WTC11 (cell line): ENCODE measurements around the gene B3GAT3. TPM values are rescaled to one million over a fixed set of nuclear protein-coding genes. Genes with fewer than 3 reads are reported as not detected.

ENCODE experiments used
- ATAC-seq: fragments of 200-7000 bp; cut with Tn5 transposase; 2 replicates; pipeline ENCODE4 v1.10.0; 2021; ENCODE audit warnings: mild to moderate bottlenecking, moderate library complexity
- CTCF ChIA-PET: fragments of 300-600 bp; sonication (Branson Sonifier 250); formaldehyde crosslinking; loops from one replicate; lab custom pipeline; 2021; ENCODE audit warnings: antibody characterized with exemption; lab: Charles Lee
- POLR2A ChIA-PET: fragments of 350-600 bp; sonication (Branson Sonifier 250); formaldehyde crosslinking; loops from one replicate; lab custom pipeline; 2021; ENCODE audit warnings: antibody characterized with exemption; lab: Charles Lee
- DNase-seq: peaks from one replicate; pipeline ENCODE4 v3.0.0; 2021; ENCODE audit warnings: low spot score
- H3K27ac Mint-ChIP-seq: 2 replicates; pipeline ENCODE4 v1.8.0; 2021; ENCODE audit warnings: mixed read lengths
- H3K27me3 Mint-ChIP-seq: 2 replicates; pipeline ENCODE4 v1.8.0; 2021; ENCODE audit warnings: low read depth, mild to moderate bottlenecking, moderate library complexity, mixed read lengths
- H3K36me3 Mint-ChIP-seq: 2 replicates; pipeline ENCODE4 v1.8.0; 2021; ENCODE audit warnings: mixed read lengths
- H3K4me1 Mint-ChIP-seq: 2 replicates; pipeline ENCODE4 v1.8.0; 2022; ENCODE audit warnings: mixed read lengths
- H3K4me3 Mint-ChIP-seq: 2 replicates; pipeline ENCODE4 v1.8.0; 2021; ENCODE audit warnings: mild to moderate bottlenecking, moderate library complexity, mixed read lengths
- H3K9me3 Mint-ChIP-seq: 2 replicates; pipeline ENCODE4 v1.8.0; 2021; ENCODE audit warnings: mixed read lengths
- ATF1 ChIP-seq: sonication (generic); formaldehyde crosslinking; IDR thresholded peaks from 2 replicates; pipeline ENCODE4 v1.8.1; 2023; ENCODE audit warnings: mild to moderate bottlenecking, moderate library complexity, missing genetic modification reagents
- CREB1 ChIP-seq: sonication (generic); formaldehyde crosslinking; IDR thresholded peaks from 2 replicates; pipeline ENCODE4 v1.8.0; 2023; ENCODE audit warnings: mild to moderate bottlenecking, missing genetic modification reagents
- CREM ChIP-seq: sonication (generic); formaldehyde crosslinking; IDR thresholded peaks from 2 replicates; pipeline ENCODE4 v1.8.1; 2022; ENCODE audit warnings: mild to moderate bottlenecking, missing genetic modification reagents, moderate library complexity
- CTCF ChIP-seq: fragments of 200-600 bp; IDR thresholded peaks from 2 replicates; pipeline ENCODE4 v1.8.0; 2022; ENCODE audit warnings: antibody characterized with exemption
- E2F1 ChIP-seq: sonication (generic); formaldehyde crosslinking; IDR thresholded peaks from 2 replicates; pipeline ENCODE4 v1.8.0; 2022; ENCODE audit warnings: mild to moderate bottlenecking, missing genetic modification reagents
- E2F4 ChIP-seq: sonication (generic); formaldehyde crosslinking; IDR thresholded peaks from 2 replicates; pipeline ENCODE4 v1.8.1; 2022; ENCODE audit warnings: low read depth, mild to moderate bottlenecking, moderate library complexity, missing genetic modification reagents, borderline replicate concordance
- FOXJ3 ChIP-seq: sonication (generic); formaldehyde crosslinking; IDR thresholded peaks from 2 replicates; pipeline ENCODE4 v1.9.0; 2021; ENCODE audit warnings: missing genetic modification reagents, mild to moderate bottlenecking, borderline replicate concordance
- JAZF1 ChIP-seq: fragments of 250-450 bp; sonication (Bioruptor Pico); IDR thresholded peaks from 2 replicates; pipeline ENCODE4 v1.9.0; 2021; ENCODE audit warnings: moderate library complexity, mild to moderate bottlenecking, inconsistent platforms
- JUN ChIP-seq: sonication (generic); formaldehyde crosslinking; IDR thresholded peaks from 2 replicates; pipeline ENCODE4 v1.8.0; 2023; ENCODE audit warnings: mild to moderate bottlenecking, missing genetic modification reagents
- MLX ChIP-seq: sonication (generic); formaldehyde crosslinking; IDR thresholded peaks from 2 replicates; pipeline ENCODE4 v1.8.1; 2023; ENCODE audit warnings: mild to moderate bottlenecking, missing genetic modification reagents, moderate library complexity
- NFE2L1 ChIP-seq: sonication (generic); formaldehyde crosslinking; IDR thresholded peaks from 2 replicates; pipeline ENCODE4 v1.8.1; 2023; ENCODE audit warnings: missing genetic modification reagents
- PRDM15 ChIP-seq: sonication (generic); formaldehyde crosslinking; IDR thresholded peaks from 2 replicates; pipeline ENCODE4 v1.8.0; 2022; ENCODE audit warnings: missing genetic modification reagents
- PRRX2 ChIP-seq: fragments of 250-450 bp; sonication (Bioruptor Pico); IDR thresholded peaks from 2 replicates; pipeline ENCODE4 v1.8.0; 2021; ENCODE audit warnings: mild to moderate bottlenecking
- TCF7 ChIP-seq: sonication (generic); formaldehyde crosslinking; IDR thresholded peaks from 2 replicates; pipeline ENCODE4 v1.8.0; 2022; ENCODE audit warnings: mild to moderate bottlenecking, low read depth, missing genetic modification reagents, moderate library complexity
- ZBTB21 ChIP-seq: sonication (generic); formaldehyde crosslinking; IDR thresholded peaks from 2 replicates; pipeline ENCODE4 v1.8.1; 2023; ENCODE audit warnings: mild to moderate bottlenecking, missing genetic modification reagents, borderline replicate concordance
- ZNF121 ChIP-seq: sonication (generic); formaldehyde crosslinking; IDR thresholded peaks from 2 replicates; pipeline ENCODE4 v1.8.0; 2023; ENCODE audit warnings: missing genetic modification reagents
- ZNF138 ChIP-seq: sonication (generic); formaldehyde crosslinking; conservative IDR thresholded peaks from 2 replicates; pipeline ENCODE4 v1.8.1; 2022; ENCODE audit warnings: mild to moderate bottlenecking, moderate library complexity, missing genetic modification reagents
- ZNF423 ChIP-seq: fragments of 250-450 bp; sonication (Bioruptor Pico); IDR thresholded peaks from 2 replicates; pipeline ENCODE4 v2.1.2; 2022; ENCODE audit warnings: mild to moderate bottlenecking, moderate library complexity
- ZNF532 ChIP-seq: fragments of 250-450 bp; sonication (Bioruptor Pico); IDR thresholded peaks from 2 replicates; pipeline ENCODE4 v1.9.0; 2021; ENCODE audit warnings: mild to moderate bottlenecking, borderline replicate concordance
- total RNA-seq: library from RNA; stranded (reverse); gene quantifications from 3 replicates; pipeline ENCODE4 v1.2.3, GENCODE V29; 2021

Gene B3GAT3
- total RNA-seq, 1 experiment from 2014 or later, result 43.9 TPM

GRCh38 chr11:62665075-62665598 is 43.4 kb upstream of the B3GAT3 start, which contains the start of the genes C11orf98 and CSKMT (continued):
- TF ChIP-seq E2F1 (no peak), JAZF1 (no peak), ZNF423 (no peak), CREM (CRISPR knock-in tag) (0 out of 2 replicates have a peak, but pooled peaks have one; percentile 46)

GRCh38 chr11:62664405-62665074 is 42.8 kb upstream of the B3GAT3 start:
- no peaks in the 10 kb centered on the region for H3K9me3 Mint-ChIP-seq
- peaks cover 30% of the 10 kb centered on the region for H3K36me3 Mint-ChIP-seq
- DNase-seq (peak; percentile 60), ATAC-seq (peak; percentile 29)
- peak overlapping the region; percentile 97 for H3K4me3 Mint-ChIP-seq
- TF ChIP-seq ZBTB21 (no peak), CTCF (no peak), FOXJ3 (CRISPR knock-in tag) (no peak), PRDM15 (CRISPR knock-in tag) (peak; percentile 90), PRRX2 (CRISPR knock-in tag) (no peak)
- CTCF ChIA-PET, result interaction anchor here (0.7 to 2.2 kb wide), 18 partner anchors 11 to 270 kb away, joined by 3 to 10 read pairs (median 5); partner anchors contain the start of genes B3GAT3, BSCL2, EML3 and GANAB
- POLR2A ChIA-PET, result interaction anchor here (0.8 to 3.2 kb wide), 33 partner anchors 8 to 191 kb away, joined by 3 to 42 read pairs (median 7); partner anchors contain the start of genes B3GAT3, BSCL2, EEF1G and GANAB
- H3K27me3 Mint-ChIP-seq, result no peaks in the 10 kb centered on the region
- peak overlapping the region; percentile 95 for H3K27ac Mint-ChIP-seq
- peaks cover 16% of the 10 kb centered on the region for H3K4me1 Mint-ChIP-seq

- H3K27me3 Mint-ChIP-seq, result no peaks in the 10 kb centered on the region
- POLR2A ChIA-PET, result interaction anchor here (0.6 to 2.5 kb wide), 4 partner anchors 8 to 43 kb away, joined by 3 to 13 read pairs (median 4); partner anchors contain the start of genes C11orf98, CSKMT and UQCC3
- CTCF ChIA-PET, result interaction anchor here (1.0 kb wide), 1 partner anchor 38 kb away, joined by 4 read pairs; no protein-coding TSS in a partner anchor
- no peak for ATAC-seq
- no peaks in the 10 kb centered on the region for H3K36me3 Mint-ChIP-seq
- no peaks in the 10 kb centered on the region for H3K9me3 Mint-ChIP-seq
- no peak overlapping the region for H3K4me3 Mint-ChIP-seq
- no peak for TF ChIP-seq TCF7 (CRISPR knock-in tag)
- TF ChIP-seq ZNF138 (CRISPR knock-in tag), result no peak
- no peak for TF ChIP-seq JUN
- no peak for TF ChIP-seq ZNF532 (CRISPR knock-in tag)
- TF ChIP-seq NFE2L1 (CRISPR knock-in tag), result no peak
- TF ChIP-seq PRRX2 (CRISPR knock-in tag), result no peak
- no peak for TF ChIP-seq ATF1 (CRISPR knock-in tag)
- TF ChIP-seq ZNF121, result no peak
- TF ChIP-seq E2F4 (CRISPR knock-in tag), result no peak
- TF ChIP-seq MLX (CRISPR knock-in tag), result no peak
- TF ChIP-seq CREB1 (CRISPR knock-in tag), result no peak
- H3K27ac Mint-ChIP-seq, result no peak overlapping the region
- peaks cover 8% of the 10 kb centered on the region for H3K4me1 Mint-ChIP-seq
- DNase-seq, result no peak
Measured at GRCh38 chr11:62656796-62657429, 35.1 kb upstream of the B3GAT3 start.
